ENCODE results near the gene ACTR2.
A peak's percentile ranks its signal among the peaks of the same experiment; 100 is the strongest.
"Not testable (repeated sequence)": the region's sequence is repeated elsewhere in the genome, so short reads cannot be mapped to it uniquely, and the experiment has no call there.

Gene ACTR2

DNA sequence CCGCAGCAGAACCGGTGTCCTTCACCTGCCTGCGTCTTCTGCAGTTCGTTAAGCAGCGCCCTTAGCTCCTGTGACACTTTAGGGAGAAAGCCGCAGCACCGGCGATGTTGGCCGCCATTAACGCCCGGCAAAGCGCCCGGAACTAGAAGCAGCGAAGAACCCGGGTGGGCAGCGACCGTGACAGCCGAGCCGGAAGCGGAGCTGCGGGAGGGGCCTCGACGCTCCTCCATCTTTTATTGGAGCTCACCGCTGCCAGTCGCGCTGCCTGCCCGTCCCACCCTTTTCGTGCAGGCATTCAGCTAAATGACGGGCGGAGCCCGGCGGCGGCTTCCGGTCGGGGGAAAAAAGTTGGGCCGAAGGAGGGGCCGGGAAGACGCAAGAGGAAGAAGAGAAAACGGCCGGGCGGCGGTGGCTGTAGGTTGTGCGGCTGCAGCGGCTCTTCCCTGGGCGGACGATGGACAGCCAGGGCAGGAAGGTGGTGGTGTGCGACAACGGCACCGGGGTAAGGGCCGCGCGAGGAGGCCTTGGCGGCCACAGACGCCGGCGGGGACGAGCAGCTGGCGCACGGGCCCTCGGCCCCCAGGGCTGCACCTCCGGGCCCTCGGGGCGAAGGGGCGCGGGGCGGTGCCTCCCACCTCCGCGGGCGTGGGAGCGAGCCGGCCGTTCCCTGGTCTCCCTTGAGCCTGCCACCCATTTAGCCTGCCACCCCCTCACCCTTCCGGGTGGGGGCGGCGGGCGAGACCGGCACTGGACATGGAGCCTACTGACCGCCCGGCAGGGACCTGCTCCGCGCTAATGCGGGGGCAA, at the start of gene ACTR2:
Gene ACTR2, plus strand, starts transcription at position 376 of the 807 bp plus-strand sequence. Its CDS starts 79 bp downstream, at position 455.
- H3K27ac ChIP-seq: peak within 1 kb of the TSS; percentile 96
- TF ChIP-seq, protein P1, sequence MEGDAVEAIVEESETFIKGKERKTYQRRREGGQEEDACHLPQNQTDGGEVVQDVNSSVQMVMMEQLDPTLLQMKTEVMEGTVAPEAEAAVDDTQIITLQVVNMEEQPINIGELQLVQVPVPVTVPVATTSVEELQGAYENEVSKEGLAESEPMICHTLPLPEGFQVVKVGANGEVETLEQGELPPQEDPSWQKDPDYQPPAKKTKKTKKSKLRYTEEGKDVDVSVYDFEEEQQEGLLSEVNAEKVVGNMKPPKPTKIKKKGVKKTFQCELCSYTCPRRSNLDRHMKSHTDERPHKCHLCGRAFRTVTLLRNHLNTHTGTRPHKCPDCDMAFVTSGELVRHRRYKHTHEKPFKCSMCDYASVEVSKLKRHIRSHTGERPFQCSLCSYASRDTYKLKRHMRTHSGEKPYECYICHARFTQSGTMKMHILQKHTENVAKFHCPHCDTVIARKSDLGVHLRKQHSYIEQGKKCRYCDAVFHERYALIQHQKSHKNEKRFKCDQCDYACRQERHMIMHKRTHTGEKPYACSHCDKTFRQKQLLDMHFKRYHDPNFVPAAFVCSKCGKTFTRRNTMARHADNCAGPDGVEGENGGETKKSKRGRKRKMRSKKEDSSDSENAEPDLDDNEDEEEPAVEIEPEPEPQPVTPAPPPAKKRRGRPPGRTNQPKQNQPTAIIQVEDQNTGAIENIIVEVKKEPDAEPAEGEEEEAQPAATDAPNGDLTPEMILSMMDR (conservative IDR thresholded peaks at IDR 0.05): no peak

DNA sequence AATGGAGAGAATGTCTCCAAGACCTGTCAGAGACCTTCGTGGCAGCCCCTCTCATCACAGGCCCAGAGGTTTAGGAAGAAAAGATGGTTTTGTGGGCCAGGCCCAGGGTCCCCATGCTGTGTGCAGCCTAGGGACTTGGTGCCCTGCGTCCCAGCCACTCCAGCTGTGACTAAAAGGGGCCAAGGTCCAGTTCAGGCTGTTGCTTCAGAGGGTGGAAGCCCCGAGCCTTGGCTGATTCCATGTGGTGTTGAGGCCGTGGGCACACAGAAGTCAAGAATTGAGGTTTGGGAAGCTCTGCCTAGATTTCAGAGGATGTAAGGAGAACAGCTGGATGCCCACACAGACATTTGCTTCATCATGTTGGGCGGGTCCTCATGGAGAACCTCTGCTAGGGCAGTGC, 45.1 kb upstream of the ACTR2 start:
- TF ChIP-seq, protein P1 (conservative IDR thresholded peaks at IDR 0.05): no peak
- no peak overlapping the region for H3K27ac ChIP-seq

DNA sequence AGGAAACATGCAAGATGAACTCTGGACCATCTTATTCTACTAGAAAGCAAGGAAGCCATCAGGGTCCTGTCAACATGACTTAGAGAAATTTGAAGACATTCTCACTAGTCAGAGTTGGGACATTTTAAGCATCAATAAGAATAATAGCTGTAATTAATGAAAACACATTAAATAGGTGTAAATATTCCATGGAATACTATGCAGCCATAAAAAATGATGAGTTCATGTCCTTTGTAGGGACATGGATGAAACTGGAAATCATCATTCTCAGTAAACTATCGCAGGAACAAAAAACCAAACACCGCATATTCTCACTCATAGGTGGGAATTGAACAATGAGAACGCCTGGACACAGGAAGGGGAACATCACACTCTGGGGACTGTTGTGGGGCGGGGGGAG, 44.2 kb upstream of the ACTR2 start:
- not testable (repeated sequence) for H3K27ac ChIP-seq

DNA sequence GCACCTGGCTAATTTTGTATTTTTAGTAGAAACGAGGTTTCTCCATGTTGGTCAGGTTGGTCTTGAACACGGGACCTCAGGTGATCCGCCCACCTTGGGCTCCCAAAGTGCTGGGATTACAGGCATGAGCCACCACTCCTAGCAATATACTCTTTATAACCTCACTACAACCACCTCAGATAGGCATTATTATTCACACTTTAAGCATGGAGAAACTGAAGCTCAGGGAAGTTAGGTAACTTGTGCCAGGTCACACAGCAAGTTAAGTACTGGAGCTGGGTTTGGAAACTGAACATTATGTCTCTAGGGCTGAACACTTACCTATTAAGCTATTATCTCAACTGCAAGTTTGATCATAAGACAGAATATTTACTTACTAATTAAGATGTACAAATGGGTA, 42.6 kb upstream of the ACTR2 start:
- TF ChIP-seq, protein P1 (conservative IDR thresholded peaks at IDR 0.05): no peak
- H3K27ac ChIP-seq: no peak overlapping the region

DNA sequence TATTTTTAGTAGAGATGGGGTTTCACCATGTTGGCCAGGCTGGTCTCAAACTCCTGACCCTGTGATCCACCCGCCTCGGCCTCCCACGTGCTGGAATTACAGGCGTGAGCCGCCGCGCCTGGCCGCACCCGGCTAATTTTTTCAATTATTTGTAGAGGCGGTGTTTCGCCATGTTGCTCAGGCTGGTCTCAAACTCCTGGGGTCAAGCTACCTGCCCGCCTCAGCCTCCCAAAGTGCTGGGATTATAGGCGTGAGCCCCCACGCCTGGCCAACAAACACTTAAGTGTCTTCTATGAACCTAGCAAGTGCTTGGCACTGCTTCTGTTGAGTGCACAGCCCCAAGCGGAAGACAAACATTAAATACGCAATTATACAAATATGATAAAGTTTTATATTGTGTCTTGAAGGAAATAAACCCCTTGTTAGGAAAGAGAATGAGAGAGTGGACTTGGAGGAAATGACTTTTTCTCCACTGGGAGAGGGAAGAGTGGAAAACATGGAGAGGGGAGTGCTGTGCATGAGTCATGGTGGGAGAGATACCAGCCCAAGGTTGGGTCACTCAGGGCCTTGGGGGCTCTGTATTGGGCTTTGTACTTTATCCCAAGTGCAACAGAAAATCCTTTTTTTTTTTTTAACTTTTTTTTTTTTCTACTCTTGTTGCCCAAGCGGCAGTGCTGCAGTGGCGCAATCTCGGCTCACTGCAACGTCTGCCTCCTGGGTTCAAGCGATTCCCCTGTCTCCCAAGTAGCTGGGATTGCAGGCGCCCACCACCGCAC, 41.4 kb upstream of the ACTR2 start:
- H3K27ac ChIP-seq: no peak overlapping the region
- TF ChIP-seq, protein P1 (conservative IDR thresholded peaks at IDR 0.05): no peak

DNA sequence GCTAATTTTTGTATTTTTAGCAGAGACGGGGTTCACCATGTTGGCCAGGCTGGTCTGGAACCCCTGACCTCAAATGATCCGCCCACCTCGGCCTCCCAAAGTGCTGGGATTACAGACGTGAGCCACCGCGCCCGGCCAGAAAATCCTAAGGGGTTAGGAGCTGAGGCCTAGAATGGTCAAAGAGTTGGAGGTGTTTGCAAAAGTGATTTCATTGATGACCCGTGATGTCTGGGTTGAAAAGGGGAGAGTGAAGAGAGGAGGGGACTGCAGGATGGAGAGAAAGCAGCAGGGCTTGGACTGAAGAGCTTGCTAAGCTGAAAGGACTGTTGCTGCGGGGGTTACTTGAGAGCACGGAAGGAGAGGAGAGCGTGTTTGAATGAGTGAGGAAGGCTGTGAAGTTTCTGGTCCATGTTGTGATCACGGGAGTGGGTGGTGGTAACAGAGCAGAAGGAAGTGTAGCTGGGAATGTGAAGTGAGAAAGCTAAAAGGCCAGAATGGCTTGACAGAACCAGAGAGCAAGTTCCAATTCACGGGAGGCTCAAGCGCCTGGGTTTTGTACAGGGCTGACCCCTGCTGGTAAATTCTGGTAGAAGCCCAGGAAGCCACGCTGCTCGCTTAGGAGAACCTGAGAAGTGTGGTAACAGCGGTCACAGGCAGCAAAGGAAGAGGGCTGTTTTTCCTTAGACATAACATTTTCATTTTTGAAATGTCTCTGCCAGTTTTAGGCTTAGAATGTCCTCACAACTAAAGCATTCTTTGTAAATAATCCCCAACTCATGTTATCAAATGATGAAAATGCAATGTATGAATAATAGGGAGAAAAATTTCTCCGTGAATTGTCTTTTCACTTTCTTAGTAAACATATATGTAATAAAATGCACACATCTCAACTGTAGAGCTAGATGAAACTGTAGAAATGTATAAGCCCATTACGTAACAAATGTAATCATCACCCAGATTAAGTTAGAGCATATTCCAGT, 40.5 kb upstream of the ACTR2 start:
- no peak overlapping the region for H3K27ac ChIP-seq
- TF ChIP-seq, protein P1 (conservative IDR thresholded peaks at IDR 0.05): peak; percentile 95

DNA sequence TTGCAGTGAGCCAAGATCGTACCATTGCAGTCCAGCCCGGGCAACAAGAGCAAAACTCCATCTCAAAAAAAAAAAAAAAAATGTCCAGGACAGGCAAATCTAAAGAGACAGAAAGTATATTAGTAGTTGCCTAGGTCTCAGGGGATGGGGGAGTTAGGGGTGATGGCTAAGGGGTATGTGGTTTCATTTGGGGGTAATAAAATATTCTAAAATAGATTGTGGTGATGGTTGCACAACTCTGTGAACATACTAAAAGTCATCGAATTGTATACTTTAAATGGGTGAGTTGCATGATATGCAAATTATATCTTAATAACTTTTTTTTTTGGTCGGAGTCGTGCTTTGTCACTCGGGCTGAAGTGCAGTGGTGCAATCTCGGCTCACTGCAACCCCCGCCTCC, 34.2 kb upstream of the ACTR2 start:
- TF ChIP-seq, protein P1 (conservative IDR thresholded peaks at IDR 0.05): no peak
- no peak overlapping the region for H3K27ac ChIP-seq
